Adrenal gland (tissue), 12 donors: Measurements from ENCODE around the gene CAPN8. TPM values are rescaled to one million over a fixed set of nuclear protein-coding genes. Genes with fewer than 3 reads are reported as not detected.

ENCODE experiments used
- DNase-seq, 7 donors: peaks; one replicate each; pipeline ENCODE4 v3.0.0-alpha.2; 2019 to 2020
- H3K27ac ChIP-seq, 5 donors: fragments of 200-600 bp; sonication (generic) in 4 of 5; 1 replicate in 3 of 5; 2 replicates in 2 of 5; pipeline versions ENCODE4 v1.5.1 to v1.8.0; 2016 to 2020; ENCODE audit warnings: mild to moderate bottlenecking in 1 of 5
- H3K27me3 ChIP-seq: fragments of 200-600 bp; 2 replicates; pipeline ENCODE4 v1.8.0; 2021
- H3K36me3 ChIP-seq, 2 donors: fragments of 200-600 bp; replicated peaks in 1 of 2; 1 replicate in 1 of 2; 2 replicates in 1 of 2; pipeline versions ENCODE4 v1.5.1 to v1.8.0; 2018 to 2022
- H3K4me1 ChIP-seq, 2 donors: fragments of 200-600 bp; replicated peaks in 1 of 2; 1 replicate in 1 of 2; 2 replicates in 1 of 2; pipeline versions ENCODE4 v1.5.1 to v1.8.0; 2018 to 2021
- H3K4me3 ChIP-seq, 4 donors: fragments of 200-600 bp; sonication (generic) in 3 of 4; one replicate each; pipeline ENCODE4 v1.5.1; 2016 to 2018
- H3K9me3 ChIP-seq, 3 donors: fragments of 200-600 bp; sonication (generic) in 1 of 3; replicated peaks in 1 of 3; 1 replicate in 2 of 3; 2 replicates in 1 of 3; pipeline versions ENCODE4 v1.5.1 to v1.8.0; 2016 to 2021
- CTCF ChIP-seq, 6 experiments: fragments of 450-650 bp in 4 of 6; fragments of 200-600 bp in 2 of 6; sonication (generic) in 1 of 6; IDR thresholded peaks; 1 replicate in 5 of 6; 2 replicates in 1 of 6; pipeline versions ENCODE4 v1.5.1 to v1.8.0; 2016 to 2021; ENCODE audit warnings: antibody characterized with exemption in 6 of 6, mild to moderate bottlenecking in 2 of 6, moderate library complexity in 1 of 6
- POLR2A ChIP-seq, 2 donors: fragments of 450-650 bp; IDR thresholded peaks; one replicate each; pipeline ENCODE4 v1.6.1; 2017; ENCODE audit warnings: antibody characterized with exemption in 2 of 2, mild to moderate bottlenecking in 2 of 2, moderate library complexity in 1 of 2
- WGBS, 4 donors: extraction: QIAGEN DNeasy Blood & Tissue Kit in 2 of 4; methylation state at CpG; one replicate each; pipeline versions ENCODE4 v1.1.5 to v1.1.7; 2013 to 2017; 5-methylcytosine and 5-hydroxymethylcytosine counted together
- intact Hi-C, 2 donors: fragments of 100-400 bp; cut with DNase I; formaldehyde crosslinking; loops; one replicate each; pipeline versions ENCODE4 v1.14.1 to v1.15.0; 2022 to 2023
- polyA plus RNA-seq, 3 donors: library from polyadenylated mRNA; stranded (reverse); fragments of 200-250 nt in 2 of 3; fragments of 350-450 nt in 1 of 3; fragmentation: Illumina TruSeq in 1 of 3; extraction: RNeasy Lipid Tissue Mini Kit (QIAGEN cat#74804) in 1 of 3; gene quantifications; one replicate each; pipeline ENCODE4 v1.2.3, GENCODE V29; 2013 to 2014
- total RNA-seq, 9 donors: library from RNA; depleted of rRNA in 4 of 9; stranded (reverse); fragments of >200 nt in 4 of 9; fragments of 120-200 nt in 1 of 9; fragmentation: NEBNext Ultra II Directional in 1 of 9; extraction: Animal tissue kit (Norgen Biotek cat#: 25700) in 1 of 9; gene quantifications; one replicate each; pipeline versions ENCODE4 v1.1.0 to v1.2.4, GENCODE V29; 2013 to 2023
- donor health status: healthy with polysubstance abuse.
- donor health status: Bipolar disorder and iron deficiency.
- donor health status: DM: yes; HTN: yes; CAD: no.
- donor health status: DM: no; HTN: no; CAD: no.
- donor health status: DM: no; HTN: no; CAD: no.
- donor health status: DM: yes; HTN: yes; CAD: no.

CAPN8 gene
- total and polyA plus RNA-seq, 12 donors = 0.14 to 1.7 (median 0.79) TPM; not detected in 4

- TF ChIP-seq CTCF (IDR thresholded peaks at IDR 0.05) (no peak), POLR2A (IDR thresholded peaks at IDR 0.05) (no peak)
- Histone ChIP-seq H3K9me3 (no peaks in the 10 kb centered on the region), H3K4me1 (no peaks in the 10 kb centered on the region), H3K36me3 (no peaks in the 10 kb centered on the region), H3K27me3 (no peaks in the 10 kb centered on the region), H3K27ac (no peak overlapping the region), H3K4me3 (no peak overlapping the region)
- 58 to 85% (median 74%) methylated on average over 6 to 7 of the region's 7 CpGs for WGBS, 4 donors
- DNase-seq = no peak
- intact Hi-C loops = no loop called here
Observed at GRCh38 chr1:223538981-223539380, 126.5 kb downstream of the CAPN8 start.

DNA sequence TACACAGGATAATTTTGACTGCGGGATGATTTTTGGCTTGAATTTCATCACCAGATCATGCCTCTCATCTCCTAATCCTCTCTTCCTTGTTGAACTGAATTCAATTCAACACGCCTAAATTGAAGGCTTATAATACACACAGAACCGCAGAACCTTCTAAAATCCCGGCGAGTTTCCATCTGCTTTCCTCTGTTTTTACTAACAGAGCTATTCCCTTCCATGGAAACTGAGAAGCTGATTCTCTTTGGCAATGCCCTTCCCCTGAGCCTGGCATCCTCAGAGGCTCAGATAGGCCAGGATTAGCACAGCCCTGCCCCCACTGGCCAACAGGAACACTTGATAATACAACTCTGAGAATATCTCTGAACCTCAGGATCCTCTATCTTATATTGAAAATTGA is 130.2 kb downstream of the CAPN8 start:
- H3K9me3 ChIP-seq = no peaks in the 10 kb centered on the region
- 92 to 95% (median 93%) methylated on average over 5 of the region's 5 CpGs for WGBS, 4 donors
- TF ChIP-seq POLR2A (IDR thresholded peaks at IDR 0.05) = no peak
- TF ChIP-seq CTCF (IDR thresholded peaks at IDR 0.05) = no peak
- no peak overlapping the region for H3K27ac ChIP-seq
- H3K27me3 ChIP-seq = no peaks in the 10 kb centered on the region
- H3K36me3 ChIP-seq = no peaks in the 10 kb centered on the region
- no peak for DNase-seq
- intact Hi-C loops = no loop called here
- no peak overlapping the region for H3K4me3 ChIP-seq
- no peaks in the 10 kb centered on the region for H3K4me1 ChIP-seq

DNA sequence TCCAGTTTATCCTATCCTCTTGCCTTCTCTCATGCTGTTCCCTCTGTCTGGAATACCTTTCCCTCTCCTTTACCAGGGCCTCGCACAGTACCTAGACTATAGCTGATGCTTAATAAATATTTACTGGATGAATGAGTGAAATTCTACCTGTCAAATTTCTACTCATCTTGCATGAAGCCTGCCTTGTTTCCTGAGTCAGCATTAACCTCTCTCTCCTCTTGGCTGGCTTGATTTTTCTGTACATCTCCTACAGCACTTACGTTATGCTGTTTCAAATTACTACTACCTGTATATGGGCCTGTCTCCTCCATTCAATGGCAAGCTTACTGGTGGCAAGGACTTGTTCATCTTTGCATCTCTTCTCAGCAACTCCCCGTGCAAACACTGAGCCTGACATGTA is 130.8 kb downstream of the CAPN8 start:
- Histone ChIP-seq H3K27me3 (no peaks in the 10 kb centered on the region), H3K36me3 (no peaks in the 10 kb centered on the region), H3K9me3 (no peaks in the 10 kb centered on the region), H3K27ac (no peak overlapping the region), H3K4me1 (no peaks in the 10 kb centered on the region), H3K4me3 (no peak overlapping the region)
- no peak for DNase-seq
- 89 to 98% (median 93%) methylated on average over 3 of the region's 3 CpGs for WGBS, 4 donors
- intact Hi-C loops = no loop called here
- TF ChIP-seq CTCF (IDR thresholded peaks at IDR 0.05) (no peak), POLR2A (IDR thresholded peaks at IDR 0.05) (no peak)

DNA sequence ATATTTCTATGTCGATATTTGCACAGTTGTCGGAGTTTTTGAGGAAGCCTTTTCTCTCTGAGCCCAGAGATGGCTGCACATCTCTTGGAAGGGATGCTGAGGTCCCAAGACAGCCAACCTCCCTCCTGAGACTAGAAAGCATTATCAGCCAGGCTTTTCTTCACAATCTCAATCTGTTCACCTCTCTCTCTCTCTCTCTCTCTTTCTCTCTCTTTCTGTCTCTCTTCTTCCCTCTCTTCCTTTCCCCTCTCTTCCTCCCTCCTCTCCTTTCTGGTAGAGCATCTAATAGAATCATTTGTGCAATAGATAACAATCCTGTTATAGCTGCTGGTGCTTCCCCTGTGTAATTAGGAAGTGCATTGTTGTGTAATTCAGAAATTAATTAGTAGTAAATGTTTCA is 131.8 kb downstream of the CAPN8 start:
- H3K27ac ChIP-seq = no peak overlapping the region
- no peak overlapping the region for H3K4me3 ChIP-seq
- 57 to 89% (median 77%) methylated on average over 2 of the region's 2 CpGs for WGBS, 4 donors
- no peaks in the 10 kb centered on the region for H3K9me3 ChIP-seq
- TF ChIP-seq CTCF (IDR thresholded peaks at IDR 0.05) (no peak), POLR2A (IDR thresholded peaks at IDR 0.05) (no peak)
- no peaks in the 10 kb centered on the region for H3K4me1 ChIP-seq
- no peak for DNase-seq
- H3K36me3 ChIP-seq = no peaks in the 10 kb centered on the region
- no peaks in the 10 kb centered on the region for H3K27me3 ChIP-seq
- intact Hi-C loops = no loop called here
